ENCODE results near the gene GCK.
"Not testable (repeated sequence)": the region's sequence is repeated elsewhere in the genome, so short reads cannot be mapped to it uniquely, and the experiment has no call there.

Gene GCK

DNA sequence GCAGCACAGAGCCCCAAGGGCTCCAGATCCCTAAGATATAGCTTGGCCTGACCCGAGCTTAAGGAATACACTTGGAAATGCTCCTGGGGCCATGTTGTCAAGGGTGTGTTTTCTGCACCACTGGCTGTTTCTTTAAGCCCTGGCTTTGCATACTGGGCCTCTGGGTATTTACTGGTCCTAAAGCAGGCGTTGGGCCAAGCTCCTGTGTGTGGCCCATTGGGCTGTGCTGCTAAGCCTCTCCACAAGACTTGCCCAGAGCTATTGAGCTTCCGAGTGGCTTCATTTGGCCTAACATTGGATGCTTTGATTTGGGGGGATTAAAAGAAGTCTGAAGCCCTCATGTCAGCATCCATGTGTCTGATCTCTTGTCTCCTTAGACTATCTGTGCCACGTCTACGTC, 16.8 kb upstream of the GCK start:
- no peak for DNase-seq

DNA sequence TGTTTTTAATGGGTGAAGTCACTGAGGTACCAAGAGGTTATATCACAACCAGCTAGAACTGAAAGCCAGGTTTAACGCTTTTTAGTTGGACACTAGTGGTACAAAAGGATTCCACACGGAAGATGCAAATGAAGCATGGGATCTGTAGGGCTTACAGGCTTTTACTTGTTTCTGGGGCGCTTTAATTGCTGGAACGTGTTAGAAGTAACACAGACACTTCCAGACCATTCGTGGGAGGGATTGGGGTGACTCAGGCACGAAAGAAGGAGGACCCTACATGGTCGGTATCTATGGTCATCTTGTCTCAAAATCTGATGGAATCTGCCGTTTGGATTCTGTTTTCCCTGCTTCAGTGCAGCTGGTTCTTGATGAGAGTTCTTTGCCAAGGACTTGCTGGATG, 12.6 kb upstream of the GCK start:
- no peak for DNase-seq

DNA sequence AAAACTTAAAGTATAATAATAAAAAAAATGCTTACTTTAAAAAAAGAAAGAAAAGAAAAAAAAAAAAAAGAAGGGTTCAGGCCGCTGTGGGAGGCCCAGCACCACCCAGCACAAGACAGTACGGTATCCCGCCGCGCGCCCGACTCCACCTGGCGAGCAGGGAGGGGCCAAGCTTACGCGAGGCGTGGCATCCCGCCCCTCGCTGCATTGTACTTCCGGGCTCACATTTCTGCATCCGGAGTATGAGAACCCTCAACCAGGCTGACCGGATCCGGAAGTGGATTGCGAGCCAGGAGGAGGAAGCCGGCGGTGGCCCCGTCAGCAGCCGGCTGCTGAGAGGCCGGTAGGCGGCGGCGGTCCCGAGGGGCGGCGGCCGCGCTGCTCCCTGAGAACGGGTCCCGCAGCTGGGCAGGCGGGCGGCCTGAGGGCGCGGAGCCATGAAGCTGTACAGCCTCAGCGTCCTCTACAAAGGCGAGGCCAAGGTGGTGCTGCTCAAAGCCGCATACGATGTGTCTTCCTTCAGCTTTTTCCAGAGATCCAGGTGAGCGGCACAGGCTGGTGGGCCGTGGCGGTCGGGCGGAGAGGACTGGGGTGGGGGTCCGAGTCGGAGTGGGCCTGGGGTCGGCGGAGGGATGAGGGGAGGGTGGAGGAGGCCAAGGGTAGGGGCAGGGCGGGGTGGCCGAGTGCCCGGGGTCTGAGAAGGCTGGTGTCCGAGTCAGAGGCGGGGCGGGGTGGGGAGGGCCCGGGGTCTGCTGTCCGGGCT, 11.6 kb upstream of the GCK start, which contains the start of gene YKT6:
TSS of gene YKT6 (plus strand) at position 280 of the 763 bp plus-strand sequence. CDS start at position 438, 158 bp downstream.
- peak; percentile 42 to 97 (median 88) for DNase-seq

DNA sequence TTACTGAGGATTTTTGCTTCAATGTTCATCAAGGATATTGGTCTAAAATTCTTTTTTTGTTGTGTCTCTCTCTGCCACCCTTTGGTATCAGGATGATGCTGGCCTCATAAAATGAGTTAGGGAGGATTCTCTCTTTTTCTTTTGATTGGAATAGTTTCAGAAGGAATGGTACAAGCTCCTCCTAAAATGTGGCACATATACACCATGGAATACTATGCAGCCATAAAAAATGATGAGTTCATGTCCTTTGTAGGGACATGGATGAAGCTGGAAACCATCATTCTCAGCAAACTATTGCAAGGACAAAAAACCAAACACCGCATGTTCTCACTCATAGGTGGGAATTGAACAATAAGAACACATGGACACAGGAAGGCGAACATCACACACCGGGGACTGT, 10.9 kb upstream of the GCK start:
- not testable (repeated sequence) for DNase-seq

DNA sequence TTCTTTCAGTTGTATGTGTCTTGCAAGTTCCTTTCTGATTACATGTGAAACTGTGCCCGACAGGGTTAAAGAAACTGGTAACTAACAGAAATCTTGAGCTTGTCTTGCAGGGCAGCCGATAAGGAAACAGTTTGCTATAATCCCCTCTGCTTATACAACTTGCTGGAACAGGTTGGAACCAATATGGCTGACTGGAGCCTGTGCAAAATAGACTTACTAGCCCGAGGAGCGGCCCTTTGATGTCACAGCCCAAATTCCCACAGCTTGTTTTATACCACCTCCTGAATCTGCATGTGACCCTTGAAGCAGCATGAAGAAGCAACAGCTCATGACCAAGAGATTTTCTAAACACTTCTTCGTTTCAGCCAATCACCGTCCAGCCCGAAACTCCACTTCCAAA, 8.2 kb upstream of the GCK start:
- no peak for DNase-seq

DNA sequence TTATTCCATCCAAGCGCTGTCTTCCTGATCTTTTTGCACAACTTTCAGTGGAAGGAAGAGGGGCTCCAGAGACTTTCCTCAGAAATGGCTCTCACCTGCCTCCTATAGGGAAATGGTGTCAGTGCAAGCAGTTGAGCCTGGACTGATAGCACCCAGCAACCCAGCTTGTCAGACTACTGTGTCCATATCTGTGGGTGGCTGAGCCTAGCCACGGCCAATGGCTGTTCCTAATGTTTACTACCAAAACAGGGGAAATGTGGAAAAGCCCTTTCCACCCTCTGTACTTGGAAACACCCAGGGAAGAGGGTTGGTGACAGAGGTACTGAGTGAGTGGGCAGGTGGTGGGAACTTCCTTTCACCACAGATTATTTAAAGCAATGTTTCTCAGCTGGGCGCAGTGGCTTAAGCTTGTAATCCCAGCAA, 7.2 kb upstream of the GCK start:
- peak in 20 of 58 donors; percentile 5 to 57 (median 30) for DNase-seq

DNA sequence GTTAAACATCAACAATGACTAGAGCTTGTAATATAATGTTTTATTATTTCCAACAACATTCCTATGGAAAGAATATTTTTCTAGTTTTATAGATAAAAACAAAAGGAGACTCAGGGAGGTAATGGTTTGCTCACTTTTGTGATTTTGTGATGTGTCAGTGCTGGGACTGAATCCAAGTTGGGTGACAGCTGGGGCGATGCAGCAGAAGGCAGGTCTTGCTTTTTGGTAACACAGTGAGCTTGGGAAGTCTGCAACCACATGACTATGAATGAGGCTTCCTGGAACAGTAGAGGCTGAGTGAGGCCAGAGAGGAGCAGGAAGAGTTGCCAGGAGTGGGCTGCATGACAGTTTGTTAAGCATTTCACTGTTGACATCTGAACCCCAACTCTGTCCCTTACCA, 6.7 kb upstream of the GCK start:
- peak in 6 of 58 donors; percentile 17 to 40 (median 33) for DNase-seq

DNA sequence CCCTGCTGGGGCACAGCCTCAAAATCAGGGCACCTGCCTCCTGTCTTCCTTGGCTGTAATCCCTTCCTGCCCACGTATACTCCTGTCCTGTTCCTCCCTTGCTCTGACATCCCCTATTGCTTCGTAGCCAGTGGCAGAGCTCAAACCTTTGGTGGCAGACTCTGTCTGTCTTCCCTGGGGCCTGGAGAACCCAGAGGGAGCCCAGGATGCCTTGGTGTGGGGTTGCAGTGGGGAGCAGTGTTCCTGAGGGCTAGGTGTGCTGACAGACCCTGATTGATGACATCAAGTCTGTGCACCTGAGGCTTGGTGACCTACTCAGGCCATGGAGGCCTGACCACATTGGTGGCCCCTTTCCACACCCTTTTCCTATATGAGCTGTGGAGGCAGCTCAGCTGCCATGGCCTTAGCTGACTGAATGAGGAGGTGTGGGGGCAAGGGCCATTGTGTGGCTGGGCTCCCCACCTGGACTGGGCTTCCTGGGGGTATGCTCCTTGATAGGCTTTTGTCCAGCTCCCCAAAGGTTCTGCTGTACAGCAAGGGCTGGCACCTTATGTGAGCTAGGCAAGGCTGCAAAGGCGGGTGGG, 5.4 kb upstream of the GCK start:
- DNase-seq, result no peak

DNA sequence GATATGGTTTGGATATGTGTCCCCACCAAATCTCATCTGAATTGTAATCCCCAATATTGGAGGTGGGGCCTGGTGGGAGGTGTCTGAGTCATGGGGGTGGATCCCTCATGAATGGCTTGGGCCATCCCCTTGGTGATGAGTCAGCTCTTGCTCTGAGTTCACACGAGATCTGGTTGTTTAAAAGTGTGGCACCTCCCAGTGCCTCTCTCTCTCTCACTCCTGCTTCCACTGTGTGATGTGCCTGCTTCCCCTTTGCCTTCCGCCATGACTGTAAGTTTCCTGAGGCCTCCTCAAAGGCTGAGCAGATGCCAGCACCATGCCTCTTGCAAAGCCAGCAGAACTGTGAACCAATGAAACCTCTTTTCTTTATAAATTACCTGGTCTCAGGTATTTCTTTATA, 4.8 kb upstream of the GCK start:
- DNase-seq, result no peak

DNA sequence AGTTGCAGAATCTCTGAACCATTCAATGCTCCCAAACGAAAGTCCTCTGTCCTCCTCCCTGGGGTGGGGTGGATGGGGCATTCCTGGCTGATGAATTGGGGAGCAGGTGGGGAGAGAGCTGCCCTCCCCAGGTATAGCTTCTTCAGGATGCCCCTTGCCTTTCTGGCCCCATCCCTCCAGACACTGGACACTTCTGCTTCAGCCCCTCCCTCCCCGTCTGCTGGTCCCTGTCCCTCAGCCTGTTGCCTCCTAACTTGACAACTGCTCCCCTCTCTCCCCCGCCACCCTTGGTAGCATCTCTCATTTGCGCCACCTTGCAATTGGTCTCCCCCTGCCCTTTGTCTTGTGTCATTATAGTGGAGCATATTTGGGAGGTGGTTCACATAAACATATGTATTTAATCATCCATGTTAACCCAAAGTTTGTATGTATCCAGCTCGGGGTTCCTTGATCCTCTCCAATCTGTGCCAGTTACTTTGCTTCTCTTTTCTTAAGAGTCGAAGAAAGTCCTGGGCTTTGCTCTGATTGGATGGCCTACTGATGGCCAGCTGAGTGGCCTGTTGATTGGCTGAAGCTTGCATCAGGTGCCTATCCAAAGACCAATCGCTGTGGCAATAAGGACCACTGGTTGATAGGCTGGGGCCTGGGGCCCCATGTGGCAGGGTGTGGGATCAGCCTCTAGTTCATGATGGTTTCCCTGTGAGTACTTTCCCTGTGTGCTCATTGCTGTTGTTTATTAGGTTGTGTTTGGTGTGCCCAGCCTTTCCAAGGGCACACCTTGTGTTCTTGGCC, 4.0 kb upstream of the GCK start:
- no peak for DNase-seq

DNA sequence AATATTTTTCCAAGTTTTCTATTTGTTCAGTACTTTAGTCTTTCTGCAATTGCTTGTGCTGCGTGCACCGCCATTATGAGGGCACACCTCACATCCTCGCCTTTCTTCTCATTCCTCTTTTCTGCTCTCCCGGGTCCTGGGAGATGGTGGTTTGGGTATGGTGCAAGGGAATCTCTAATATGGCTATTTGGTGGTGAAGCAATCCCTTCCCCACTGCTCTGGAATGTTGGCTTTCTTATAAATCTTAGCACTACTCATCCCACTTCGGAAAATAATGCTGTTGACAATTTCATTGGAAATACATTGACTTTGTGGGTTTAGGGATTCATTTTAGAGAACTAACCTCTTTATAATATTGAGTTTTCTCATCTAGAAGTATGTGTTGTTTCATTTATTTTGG, 1.9 kb upstream of the GCK start:
- no peak for DNase-seq

DNA sequence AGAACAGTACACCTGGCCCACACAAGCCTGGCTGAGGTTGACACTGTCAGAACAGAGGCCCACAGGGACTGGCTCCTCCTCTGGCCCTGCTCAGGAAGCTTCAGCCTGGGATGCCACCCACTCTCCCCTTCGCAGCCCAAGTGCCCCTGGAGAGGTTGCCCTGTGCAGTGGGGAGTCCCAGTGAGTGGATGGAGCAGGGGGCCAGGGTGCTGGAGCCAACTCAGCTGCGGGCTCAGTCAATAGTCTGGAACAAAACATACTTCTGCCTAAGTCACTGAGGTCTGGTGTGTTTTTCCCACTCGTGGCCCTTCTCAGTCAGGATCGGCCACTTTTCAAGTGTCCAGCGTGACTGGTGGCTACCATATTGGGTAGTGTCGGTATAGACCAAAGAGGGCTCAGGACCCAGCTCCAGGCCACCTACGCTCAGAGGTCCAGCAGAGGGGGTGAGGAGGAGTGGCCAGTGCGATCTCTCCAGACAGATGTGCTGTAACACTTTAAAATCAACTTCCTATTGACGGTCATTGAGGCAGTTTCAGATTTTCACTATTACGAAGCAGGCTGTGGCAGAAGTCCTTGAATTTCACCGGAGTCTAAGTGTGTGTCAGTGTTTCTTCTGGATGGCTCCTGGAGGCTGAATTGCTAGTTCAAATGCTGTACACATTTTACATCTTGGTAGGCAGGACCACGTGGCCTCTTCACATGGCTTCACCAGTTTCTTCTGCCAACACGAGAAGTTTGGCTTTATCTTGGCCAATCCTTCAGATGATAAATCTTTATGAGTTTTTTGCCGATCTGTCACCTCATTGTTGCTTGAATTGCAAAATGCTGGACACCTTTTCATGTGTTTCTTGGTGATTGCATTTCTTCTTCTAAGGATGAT, 994 bp upstream of the GCK start:
- no peak for DNase-seq

DNA sequence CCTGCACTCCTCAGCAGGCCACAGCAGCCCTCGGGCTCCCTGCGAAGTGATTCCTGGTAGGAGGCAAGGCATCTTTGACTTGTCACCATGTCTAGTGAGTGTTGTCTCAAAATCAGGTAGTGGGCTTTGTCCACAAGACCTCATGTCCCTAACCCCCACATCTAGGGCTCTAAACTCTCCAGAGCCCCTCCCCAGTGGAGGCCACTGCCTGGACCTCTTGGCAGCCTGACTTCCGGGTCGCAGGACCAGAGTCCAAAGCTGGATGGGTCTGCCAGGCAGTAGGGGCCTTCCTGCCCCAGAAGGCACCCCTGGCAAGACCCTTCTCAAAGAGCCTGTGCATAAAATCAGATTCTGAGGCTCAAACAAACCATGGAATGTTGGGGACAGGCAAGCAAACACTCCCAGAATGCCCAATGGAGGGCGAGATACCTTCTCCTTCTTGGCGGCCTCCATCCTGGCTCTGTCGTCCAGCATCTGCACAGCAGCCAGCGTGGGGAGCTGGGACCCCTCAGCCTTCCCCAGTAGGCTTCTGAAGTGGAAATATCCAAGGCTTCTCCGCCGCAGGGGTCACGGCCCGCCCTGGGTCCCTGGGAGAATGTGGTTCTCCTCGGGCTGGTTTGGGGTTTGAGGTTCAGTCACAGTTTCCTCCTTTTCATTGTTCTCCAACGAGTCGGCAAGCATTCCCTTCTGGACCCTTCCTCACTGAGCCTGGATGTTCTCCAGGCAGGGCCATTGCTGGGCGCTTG, 586 bp downstream of the GCK start:
- no peak for DNase-seq

DNA sequence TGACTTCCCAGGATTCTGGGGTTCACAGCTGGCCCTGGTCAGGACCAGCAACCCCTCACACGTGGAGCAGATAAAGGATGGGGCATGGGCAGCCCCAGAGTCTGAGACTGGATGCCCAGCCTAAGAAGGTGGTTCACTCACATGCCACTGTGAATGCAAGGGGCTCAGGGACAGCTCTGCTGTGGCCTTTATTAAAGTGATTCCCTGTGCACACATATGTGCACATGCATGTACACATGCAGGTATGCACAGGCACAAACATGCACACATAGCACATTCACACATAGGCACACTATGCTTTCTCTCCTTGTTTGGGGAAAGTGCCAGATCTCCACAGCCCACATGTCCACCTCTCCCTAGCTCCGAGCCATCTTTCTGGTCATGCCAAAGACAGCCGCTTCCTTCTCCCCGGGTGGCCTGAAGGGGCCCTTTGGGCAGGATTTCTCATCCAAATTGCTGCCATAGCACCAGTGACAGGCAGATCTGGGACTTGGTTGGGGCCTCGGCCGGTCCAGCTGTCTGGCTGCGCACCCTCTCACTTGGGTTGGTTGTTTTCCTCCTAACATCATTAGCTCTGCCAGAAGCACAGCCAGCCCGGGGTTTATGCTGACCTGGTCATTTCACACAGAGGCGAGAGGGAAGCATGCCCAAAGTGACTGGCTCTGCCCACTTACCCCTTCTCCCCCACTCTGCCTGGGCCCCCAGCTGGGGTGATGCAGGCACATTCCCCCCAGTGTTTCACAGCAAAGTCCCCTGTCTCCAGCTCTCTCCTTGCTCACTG, 1.4 kb downstream of the GCK start:
- peak in 13 of 58 donors; percentile 7 to 38 (median 13) for DNase-seq

DNA sequence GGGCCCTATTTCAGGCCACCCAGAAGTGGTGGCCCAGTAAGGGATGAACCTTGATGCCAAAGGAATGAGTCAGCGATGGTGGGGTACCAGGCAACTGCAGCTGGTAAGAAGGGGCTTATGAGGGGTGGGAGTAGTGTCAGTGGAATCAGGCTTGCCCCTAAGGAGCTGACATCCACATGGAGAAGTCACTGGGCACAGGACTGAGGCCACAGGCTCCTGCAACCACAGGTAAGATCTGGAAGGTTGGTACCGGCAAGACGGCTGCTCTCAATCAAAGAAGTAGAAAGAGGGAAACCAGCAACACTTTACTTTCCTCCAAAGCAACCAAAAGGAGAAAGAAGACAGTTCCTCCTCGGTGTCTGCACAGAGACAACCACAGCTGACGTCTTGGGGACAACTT, 2.5 kb downstream of the GCK start:
- no peak for DNase-seq

DNA sequence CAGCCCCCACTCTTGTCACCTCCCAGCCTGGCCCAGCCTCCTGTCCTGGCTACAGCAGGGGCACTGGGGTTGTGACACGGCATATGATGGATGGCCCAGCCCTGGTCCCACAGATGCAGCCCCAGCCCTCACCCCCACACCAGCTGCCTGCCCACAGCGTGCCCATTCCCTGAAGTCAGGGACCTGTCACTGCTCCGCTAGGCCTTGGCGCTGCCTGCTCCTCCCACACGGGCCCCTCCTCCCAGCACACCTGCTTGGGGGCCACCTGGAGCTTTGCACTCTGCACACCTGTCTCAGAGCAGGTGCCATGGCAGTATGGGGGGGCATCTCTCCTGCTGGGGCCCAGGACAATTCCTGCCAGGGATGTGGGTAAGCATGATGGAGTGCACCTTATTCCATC, 3.5 kb downstream of the GCK start:
- DNase-seq, result no peak

DNA sequence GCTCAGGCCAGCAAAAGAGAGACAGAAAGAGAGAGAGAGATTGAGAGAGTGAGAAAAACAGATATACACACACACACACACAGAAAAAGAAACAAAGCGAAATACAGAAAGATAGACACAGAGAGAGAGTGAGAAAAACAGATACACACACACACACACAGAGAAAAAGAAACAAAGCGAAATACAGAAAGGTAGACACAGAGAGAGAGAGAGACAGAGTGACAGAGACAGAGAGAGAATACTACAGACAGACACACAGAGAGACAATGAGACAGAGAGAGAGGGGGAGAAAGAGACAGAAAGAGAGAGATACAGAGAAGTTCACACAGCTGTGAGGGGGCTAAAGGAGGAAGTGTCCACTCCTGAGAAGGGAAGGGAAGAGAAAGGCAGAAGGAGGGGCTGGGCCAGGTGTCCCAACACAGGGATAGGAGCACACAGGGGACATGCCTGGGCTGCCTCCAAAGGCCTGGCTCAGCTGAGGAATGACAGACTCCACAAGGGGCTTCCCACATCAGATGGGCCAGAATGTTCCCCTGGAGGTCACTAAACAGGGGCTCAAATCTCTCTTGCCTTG, 4.3 kb downstream of the GCK start:
- DNase-seq, result no peak

DNA sequence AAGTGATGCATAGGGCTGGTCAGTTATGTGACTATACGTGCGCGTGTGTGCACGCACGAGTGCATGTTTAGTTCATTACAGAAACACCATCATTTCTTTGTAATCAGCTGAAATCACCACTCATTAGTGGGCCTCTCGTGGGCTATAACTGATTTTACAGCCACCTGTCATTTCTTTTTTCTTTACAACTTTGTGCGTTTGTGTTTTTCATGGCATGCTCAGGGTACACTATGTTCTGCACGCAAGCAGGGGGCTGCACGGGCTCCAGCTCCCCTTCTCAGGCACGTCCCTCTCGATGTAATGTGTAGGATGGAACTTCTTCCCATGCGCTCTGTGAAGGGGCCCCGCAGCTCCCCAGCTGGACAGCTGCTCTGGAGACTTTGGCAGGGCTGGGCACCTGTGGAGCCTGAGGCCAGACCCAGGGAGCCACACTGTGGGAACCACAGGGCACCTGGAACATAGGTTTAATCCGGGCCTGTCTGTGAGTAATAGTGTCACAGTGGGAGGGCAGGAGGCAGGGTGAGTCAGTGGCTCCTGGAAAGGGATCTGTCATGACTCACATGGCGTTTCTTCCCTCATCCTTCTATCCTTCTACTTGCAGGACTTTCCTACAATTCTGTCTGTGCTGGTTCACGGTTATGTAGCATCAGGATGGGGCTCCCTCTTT, 4.9 kb downstream of the GCK start:
- no peak for DNase-seq

DNA sequence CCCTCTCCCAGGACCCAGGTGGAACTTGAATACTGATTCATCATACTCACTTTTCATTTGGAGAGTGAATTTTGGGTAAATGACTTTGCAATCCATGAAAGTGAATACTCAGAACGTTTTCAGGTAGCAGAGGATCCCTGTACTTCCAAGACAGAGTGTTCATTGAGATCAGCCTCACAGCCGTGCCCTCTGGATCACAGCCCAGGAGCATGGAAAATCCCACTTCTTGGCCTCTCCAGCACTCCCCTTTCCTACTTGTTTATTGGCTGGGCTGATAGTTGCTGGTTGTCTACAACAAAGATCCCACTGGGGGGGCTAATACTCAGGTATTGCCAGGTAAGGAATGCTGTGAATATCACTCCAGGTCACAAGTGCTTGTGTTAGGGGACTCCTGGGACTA, 5.9 kb downstream of the GCK start:
- DNase-seq, result no peak
